HG03575 (cell line): ENCODE measurements around the gene SUN1.
"Not testable (repeated sequence)": the region's sequence is repeated elsewhere in the genome, so short reads cannot be mapped to it uniquely, and the experiment has no call there.

Source experiments
- ATAC-seq: cut with Tn5 transposase; IDR thresholded peaks from one replicate; pipeline ENCODE4 v1.9.1; 2021; ENCODE audit not compliant: unreplicated experiment, insufficient number of reproducible peaks, low FRiP score; ENCODE audit errors: extremely low read depth

Gene SUN1

GRCh38 chr7:896346-897075 is 64.2 kb downstream of the SUN1 start:
- ATAC-seq: no peak

- no peak for ATAC-seq
Measured at GRCh38 chr7:897086-897485, 64.8 kb downstream of the SUN1 start.

- ATAC-seq: no peak
Measured at GRCh38 chr7:897771-898376, 65.6 kb downstream of the SUN1 start.

GRCh38 chr7:898460-898854 is 66.2 kb downstream of the SUN1 start:
- no peak for ATAC-seq

- ATAC-seq: no peak
Measured at GRCh38 chr7:898855-899681, 66.8 kb downstream of the SUN1 start.

- no peak for ATAC-seq
Measured at GRCh38 chr7:899806-900205, 67.5 kb downstream of the SUN1 start.

GRCh38 chr7:900331-901040 is 68.2 kb downstream of the SUN1 start:
- ATAC-seq: no peak

- ATAC-seq: no peak
Measured at GRCh38 chr7:901041-901387, 68.7 kb downstream of the SUN1 start.

- no peak for ATAC-seq
Measured at GRCh38 chr7:901388-902154, 69.3 kb downstream of the SUN1 start.

GRCh38 chr7:902996-903395 is 70.7 kb downstream of the SUN1 start:
- ATAC-seq: no peak

GRCh38 chr7:903921-904755 is 71.9 kb downstream of the SUN1 start:
- ATAC-seq: no peak

GRCh38 chr7:904847-905246 is 72.6 kb downstream of the SUN1 start:
- ATAC-seq: no peak

GRCh38 chr7:906776-907157 is 74.5 kb downstream of the SUN1 start:
- no peak for ATAC-seq

- no peak for ATAC-seq
Measured at GRCh38 chr7:907158-907980, 75.1 kb downstream of the SUN1 start.

- ATAC-seq: no peak
Measured at GRCh38 chr7:908159-908581, 75.9 kb downstream of the SUN1 start.

- ATAC-seq: not testable (repeated sequence)
Measured at GRCh38 chr7:908591-909357, 76.5 kb downstream of the SUN1 start.
